GM18505 (cell line): ENCODE measurements around the gene ABHD2.

ENCODE experiments used
- ATAC-seq: cut with Tn5 transposase; IDR thresholded peaks from one replicate; pipeline ENCODE4 v1.9.1; 2021; ENCODE audit not compliant: unreplicated experiment
- POLR2A ChIP-seq: IDR thresholded peaks from 4 replicates; pipeline ENCODE4 v1.6.1; 2011; ENCODE audit warnings: borderline replicate concordance; ENCODE audit not compliant: insufficient read depth, insufficient read length; ENCODE audit errors: extremely low read depth

The ABHD2 gene

DNA sequence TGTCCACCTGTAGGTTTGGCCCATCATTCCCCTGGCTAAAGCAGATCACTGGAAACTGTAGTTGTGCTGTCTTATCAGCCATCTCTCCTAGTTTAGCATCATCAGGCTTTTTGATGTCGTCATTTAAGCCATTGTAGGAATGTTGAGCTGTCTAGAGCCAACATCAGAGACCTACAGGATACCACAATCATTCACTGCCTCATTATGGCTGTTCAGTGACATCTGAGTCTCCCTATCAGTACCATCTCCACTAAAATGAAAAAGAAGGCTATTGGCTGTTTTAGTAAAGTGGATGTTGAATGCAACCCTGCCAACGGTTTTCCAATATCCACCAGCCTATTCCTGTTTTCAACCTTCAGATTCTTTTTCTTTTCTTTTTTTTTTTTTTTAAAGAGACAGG, 103.9 kb downstream of the ABHD2 start:
- ATAC-seq, result no peak
- TF ChIP-seq POLR2A, result no peak

DNA sequence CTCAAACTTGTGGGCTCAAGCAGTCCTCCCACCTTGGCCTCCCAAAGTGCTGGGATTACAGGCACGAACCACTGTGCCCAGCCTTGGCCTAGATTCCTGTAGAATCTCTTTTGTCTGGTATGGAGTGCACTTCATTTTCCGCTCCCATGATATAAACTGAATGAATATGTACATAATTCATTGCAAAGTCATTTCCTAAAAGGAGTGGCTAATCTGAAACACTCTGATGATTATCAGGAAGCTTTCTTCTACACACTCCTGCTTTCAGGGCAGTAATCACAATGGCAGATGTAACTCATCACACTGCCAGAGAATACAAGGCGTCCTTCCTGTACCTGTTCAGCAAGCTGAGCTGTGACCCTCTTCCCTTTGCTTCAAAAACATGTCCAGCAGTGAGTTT, 104.5 kb downstream of the ABHD2 start:
- no peak for ATAC-seq
- TF ChIP-seq POLR2A, result no peak

DNA sequence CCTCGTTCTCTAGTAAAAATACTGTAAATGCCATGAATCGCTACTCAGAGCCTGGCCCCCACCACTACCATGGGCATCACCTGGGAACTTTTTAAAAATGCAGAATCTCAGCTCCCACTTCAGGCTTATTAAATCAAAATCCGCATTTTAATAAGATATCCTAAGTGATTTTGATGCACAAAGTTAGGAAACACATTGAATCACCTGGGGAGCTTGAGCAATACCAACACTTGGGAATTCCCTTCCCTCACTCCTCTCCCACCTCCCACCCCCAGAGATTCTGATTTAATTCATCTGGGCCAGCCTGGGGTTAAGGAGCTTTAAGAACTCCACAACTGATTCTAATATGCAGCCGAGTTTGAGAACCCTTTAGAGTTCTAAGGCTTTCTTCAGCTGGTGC, 106.4 kb downstream of the ABHD2 start:
- no peak for TF ChIP-seq POLR2A
- no peak for ATAC-seq

DNA sequence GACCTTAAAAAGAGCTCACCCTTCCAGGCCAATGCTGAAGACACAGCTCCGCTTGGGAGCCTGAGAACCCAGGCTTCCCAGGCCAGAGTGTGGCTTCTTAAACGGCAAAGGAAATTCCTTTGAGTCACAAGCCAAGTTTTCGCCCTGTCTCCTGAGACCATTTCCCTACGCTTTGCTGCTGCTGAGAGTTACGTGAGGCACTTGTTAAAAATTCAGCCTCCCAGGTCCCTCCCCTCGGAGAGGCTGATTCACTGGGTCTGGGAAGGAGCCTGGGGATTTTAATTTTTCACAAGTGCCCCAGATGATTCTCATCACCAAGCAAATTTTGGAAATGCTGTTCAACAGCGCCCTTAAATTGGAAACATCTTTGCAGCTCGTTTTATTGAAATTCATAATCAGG, 107.6 kb downstream of the ABHD2 start:
- TF ChIP-seq POLR2A, result no peak
- no peak for ATAC-seq

DNA sequence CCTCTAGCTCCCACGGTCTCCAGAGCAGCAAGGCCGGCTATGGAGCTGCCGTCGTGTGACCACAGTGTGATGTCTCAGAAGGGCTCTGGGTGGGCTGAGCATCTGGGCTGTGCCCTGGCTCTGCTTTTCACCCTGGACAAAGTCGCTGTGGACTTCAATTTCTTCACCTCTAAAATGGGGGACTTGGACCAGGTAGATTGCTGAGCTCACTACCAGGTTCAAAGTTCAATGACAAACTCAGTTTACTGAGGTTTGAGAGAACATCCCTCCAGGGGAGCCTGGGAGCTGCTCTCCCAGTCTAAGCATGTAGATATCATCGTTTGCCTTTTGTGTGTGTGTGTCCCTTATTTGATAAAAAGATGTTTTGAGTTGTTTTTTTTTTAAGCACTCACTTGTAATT, 108.0 kb downstream of the ABHD2 start:
- TF ChIP-seq POLR2A, result no peak
- ATAC-seq, result no peak

DNA sequence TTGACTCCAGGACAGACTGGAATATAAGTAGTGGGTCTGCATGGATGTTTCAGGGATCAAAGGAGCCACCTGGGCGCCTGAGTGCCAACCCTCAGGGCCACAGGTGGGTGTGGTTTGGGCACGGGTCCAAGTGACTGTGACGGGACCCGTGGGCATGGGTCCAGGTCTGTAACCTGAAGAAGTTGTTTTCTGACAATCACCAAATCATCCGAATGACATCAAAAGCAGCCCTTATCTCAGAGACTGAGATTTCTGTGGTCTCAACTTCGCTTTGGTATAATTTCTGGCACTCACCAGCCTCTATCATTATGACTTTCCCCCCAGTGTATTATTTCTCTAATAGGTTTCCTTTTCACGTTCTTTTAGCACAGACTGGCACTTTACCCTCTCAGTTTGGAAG, 108.7 kb downstream of the ABHD2 start:
- TF ChIP-seq POLR2A, result no peak
- ATAC-seq, result no peak

DNA sequence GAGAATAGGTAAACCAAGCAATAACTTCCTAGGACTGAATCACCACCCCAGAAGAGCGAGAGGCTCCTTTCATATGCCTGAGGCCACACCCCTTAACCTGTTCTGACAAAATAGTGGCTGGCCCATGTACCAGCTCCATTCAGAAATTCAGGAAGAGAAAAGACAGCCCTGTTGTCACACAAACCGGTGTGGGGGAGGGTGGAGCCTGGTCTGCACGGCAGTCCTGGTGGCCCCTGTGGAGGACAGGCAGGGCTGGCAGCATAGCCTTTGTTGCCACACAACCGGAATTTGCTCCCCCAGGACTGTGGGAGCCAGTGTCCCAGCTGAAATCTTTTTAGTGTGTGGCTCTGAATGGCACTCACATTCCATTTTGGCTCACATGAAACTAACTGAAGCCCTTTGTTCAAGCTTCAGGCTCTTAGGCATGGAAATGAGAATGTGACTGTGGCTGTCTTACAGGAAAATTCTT, 109.3 kb downstream of the ABHD2 start:
- ATAC-seq, result no peak
- no peak for TF ChIP-seq POLR2A

DNA sequence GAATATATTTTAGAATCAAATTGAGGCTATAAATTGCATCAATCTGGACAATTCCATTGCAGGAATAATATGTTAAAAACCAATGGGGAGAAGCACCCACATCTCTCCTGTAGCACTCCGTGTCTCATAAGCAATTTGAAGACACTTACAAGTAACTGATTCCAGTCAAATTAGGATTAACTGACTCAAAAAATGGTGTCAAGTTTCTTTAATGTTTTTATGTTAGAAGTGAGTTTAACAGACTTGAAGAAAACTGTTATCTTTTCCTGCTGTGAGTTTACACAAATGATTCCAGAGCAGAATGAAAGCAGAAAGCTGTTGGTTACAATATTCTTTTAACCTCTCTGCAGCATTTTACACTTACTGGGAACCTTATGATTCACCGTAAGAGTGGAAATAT, 109.9 kb downstream of the ABHD2 start:
- ATAC-seq, result no peak
- no peak for TF ChIP-seq POLR2A

DNA sequence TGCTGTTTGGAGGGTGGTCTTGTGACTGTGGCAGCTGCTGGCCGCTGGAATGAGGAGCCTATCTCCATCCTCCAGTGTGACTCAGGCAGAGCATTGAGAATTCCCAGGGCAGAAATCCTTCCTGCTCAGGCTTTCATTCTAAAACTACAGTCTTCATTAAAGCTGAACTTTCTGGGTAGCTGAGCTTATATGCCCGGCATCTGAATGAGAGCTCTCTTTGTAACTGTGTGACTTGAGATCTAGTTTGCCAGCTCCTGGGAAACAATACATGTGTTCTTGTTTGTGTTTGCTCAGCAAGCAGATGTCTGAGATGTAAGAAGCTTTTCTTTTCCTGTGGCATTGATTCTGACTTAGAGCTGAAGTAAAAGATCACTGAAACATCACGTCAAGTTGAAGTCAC, 110.7 kb downstream of the ABHD2 start:
- TF ChIP-seq POLR2A, result no peak
- ATAC-seq, result no peak

DNA sequence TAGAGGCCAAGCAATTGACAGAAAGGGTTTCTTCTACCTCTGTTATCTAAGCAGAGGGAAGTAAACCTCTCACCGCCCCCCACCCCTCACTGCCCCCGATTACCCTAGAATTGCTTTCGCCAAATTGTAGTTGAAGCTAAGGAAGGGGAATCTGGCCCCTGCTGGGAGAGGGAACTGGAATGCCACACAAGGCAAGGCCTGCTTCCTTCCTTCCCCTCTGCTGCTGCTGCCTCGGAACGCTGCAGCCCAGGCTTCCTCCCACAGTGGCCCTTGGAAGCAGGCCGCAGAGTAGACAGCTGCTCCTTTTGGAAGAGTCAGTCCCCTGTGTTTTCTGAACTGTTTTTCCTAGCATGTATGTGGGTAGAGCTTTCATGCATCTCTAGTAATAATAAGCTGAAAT, 111.5 kb downstream of the ABHD2 start:
- no peak for ATAC-seq
- TF ChIP-seq POLR2A, result no peak

DNA sequence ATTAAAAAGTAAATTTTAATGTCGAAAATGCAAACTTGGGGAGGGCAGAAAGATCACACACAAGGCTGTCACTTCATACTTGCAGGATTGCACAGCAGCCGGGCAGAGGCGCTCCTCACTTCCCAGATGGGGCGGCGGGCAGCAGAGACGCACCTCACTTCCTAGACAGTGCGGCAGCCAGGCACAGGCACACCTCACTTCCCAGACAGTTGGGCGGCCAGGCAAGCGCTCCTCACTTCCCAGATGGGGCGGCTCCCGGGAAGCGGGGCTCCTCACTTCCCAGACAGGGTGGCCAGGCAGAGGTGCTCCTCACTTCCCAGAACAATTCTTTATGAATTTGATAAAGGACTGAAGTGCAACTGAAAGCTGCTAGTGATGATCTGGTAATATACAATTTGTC, 111.9 kb downstream of the ABHD2 start:
- no peak for TF ChIP-seq POLR2A
- ATAC-seq, result no peak

DNA sequence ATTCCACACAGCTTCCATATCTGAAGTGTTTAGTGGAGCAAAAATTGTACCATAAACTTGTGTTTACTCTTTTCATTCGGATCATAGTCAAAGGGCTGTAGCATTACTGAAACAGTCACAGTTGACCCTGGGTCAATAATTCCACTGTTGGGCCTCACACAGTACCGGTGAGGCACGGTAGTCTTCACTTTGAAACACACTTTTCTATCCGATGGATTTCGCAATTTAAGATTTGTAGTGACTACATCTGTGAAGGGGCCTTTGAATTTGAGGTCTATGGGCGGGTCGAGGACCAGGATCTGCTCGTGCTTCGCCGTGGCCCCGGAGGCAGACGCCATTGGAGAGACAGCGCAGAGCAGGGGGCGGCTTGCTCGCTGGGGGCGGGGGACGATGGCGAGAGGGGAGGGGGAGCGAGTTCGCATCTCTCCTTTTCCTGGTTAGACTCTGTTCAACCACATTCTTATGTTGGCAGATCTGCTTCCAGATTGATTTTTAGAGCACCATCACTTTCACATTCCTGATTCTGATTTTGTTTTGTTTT, 113.3 kb downstream of the ABHD2 start:
- no peak for TF ChIP-seq POLR2A
- ATAC-seq, result no peak

DNA sequence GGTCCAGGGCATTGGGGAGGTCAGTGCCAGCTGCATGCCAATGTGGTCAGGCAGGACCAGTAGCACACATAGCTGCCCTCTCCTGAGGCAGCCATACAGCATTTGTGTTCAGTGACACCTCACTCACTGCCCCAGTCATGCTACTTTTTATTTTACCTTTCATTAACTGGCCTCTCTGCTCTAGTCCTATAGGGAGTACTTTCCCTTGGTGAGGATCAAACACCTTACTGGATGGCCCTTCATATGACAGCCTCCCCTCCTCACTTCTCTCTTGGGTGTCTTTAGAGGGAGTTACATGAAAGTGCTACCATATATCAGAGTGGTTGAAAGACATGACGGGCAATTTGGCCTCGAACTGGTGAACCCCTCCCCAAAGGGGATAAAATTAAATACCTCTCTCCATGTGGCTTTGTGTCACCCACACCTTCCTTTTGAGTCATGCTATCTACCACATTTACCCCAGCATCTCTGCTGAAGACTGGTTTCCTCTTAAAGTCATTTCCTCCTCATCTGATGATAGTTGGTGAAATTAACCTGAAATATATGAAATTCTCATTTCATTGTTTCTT, 115.5 kb downstream of the ABHD2 start:
- no peak for TF ChIP-seq POLR2A
- no peak for ATAC-seq

DNA sequence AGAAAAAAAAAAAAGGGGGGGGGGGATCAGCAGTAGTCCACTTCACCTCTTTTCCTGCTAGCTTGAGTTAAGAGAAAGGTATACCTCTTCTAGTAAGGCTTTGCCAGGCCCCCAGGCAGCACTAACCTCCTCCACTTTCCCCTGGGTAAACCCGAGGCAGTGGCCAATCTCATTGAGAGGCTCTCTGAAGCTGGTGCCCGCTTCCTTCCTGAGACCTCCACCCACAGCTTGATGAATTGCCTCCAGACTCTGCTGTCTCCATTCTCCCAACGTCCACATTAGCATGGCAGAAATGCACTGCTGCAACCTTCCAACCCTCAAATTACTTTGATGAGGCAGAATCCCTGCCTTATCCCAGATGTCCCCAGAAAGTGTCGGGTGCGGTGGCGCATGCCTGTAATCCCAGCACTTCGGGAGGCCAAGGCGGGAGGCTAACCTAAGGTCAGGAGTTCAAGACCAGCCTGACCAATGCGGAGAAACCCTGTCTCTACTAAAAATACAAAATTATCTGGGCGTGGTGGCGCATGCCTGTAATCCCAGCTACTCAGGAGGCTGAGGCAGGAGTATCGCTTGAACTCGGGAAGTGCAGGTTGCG, 117.8 kb downstream of the ABHD2 start:
- no peak for ATAC-seq
- no peak for TF ChIP-seq POLR2A

DNA sequence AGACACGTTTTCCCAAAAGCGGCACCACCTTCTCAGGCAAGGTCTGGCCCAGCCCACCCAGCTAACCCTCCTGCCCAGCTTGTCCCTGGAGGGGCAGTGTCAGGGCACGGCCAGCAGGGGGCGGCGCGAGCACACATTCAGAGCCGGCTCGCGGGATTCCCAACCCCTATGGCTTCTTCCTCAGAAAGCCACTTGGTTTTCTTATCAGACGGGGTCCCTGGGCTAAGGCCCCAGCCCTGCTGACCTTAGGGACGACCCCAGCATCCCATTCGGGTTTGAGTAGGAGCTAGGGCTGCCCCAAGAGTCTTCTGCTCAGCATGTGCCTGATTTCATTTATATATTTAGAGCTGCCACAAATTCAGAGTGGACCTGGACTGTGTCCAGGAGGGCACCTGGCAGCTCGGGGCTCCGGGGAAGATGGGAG, 118.7 kb downstream of the ABHD2 start:
- no peak for TF ChIP-seq POLR2A
- peak; percentile 78 for ATAC-seq

DNA sequence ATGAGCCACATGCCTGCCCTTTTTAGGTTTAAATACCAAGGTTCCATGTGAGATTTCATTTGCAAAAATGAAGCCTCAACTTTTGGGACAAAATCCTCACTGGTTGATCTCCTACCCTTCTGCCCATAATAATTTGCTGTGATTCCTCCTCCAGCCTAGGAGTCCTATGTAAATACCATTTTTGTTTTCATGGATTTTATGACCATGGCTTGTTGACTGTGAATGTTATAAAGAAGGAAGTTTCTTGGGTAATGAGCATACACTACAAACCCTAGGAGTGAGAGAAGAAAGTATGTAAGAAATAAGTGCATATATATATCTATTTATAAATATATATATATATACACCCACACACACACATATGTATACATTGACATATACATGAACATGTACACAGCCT, 120.0 kb downstream of the ABHD2 start:
- ATAC-seq, result no peak
- TF ChIP-seq POLR2A, result no peak

DNA sequence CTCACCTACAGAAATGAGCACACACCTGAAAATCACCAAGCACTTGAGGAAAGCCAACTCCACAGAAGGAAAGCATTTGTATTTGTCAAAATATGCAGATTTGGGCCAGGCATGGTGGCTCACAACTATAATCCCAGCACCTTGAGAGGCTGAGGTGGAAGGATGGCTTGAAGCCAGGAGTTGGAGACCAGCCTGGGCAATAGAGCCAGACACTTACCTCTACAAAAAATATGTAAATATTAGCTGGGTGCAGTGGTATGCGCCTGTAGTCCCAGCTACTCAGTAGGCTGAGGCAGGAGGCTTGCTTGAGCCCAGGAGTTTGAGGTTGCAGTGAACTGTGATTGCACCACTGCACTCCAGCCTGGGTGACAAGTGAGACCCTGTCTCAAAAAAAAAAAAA, 120.8 kb downstream of the ABHD2 start:
- no peak for TF ChIP-seq POLR2A

More for the DNA sequence above, 120.8 kb downstream of the ABHD2 start:
- no peak for ATAC-seq
